Caco-2 (cell line): ENCODE data around the gene TK2. TPM values are rescaled to one million over a fixed set of nuclear protein-coding genes. Genes with fewer than 3 reads are reported as not detected.

Experiments used
- BruUV-seq: library from RNA; stranded (reverse); fragments of 400-500 nt; replicated peaks from 2 replicates; lab custom pipeline; 2021; lab: Mats Ljungman, UMichigan
- CTCF ChIA-PET: fragments of 300-600 bp; sonication (Branson Sonifier 250); formaldehyde crosslinking; loops from one replicate; lab custom pipeline; 2022; ENCODE audit warnings: antibody characterized with exemption; lab: Charles Lee
- POLR2A ChIA-PET: fragments of 300-600 bp; sonication (Branson Sonifier 250); formaldehyde crosslinking; loops from one replicate; lab custom pipeline; 2022; ENCODE audit warnings: antibody characterized with exemption; lab: Charles Lee
- DNase-seq, 2 experiments: peaks; one replicate each; pipeline versions ENCODE4 v3.0.0 to v3.0.0-alpha.2; 2020 to 2022
- H3K27me3 ChIP-seq: replicated peaks from 2 replicates; pipeline ENCODE4 v1.6.0; 2011; ENCODE audit warnings: low read length; ENCODE audit not compliant: control insufficient read depth, insufficient read depth
- H3K36me3 ChIP-seq: 2 replicates; pipeline ENCODE4 v1.5.1; 2011; ENCODE audit warnings: low read length; ENCODE audit not compliant: control insufficient read depth, insufficient read depth
- H3K4me1 ChIP-seq: fragments of 250-450 bp; sonication (Bioruptor Pico); 2 replicates; pipeline ENCODE4 v1.5.1; 2020; ENCODE audit warnings: mild to moderate bottlenecking
- H3K4me3 ChIP-seq: 2 replicates; pipeline ENCODE4 v1.5.1; 2011; ENCODE audit warnings: low read depth, mild to moderate bottlenecking, control low read depth, low read length
- H3K9me3 ChIP-seq: fragments of 250-450 bp; sonication (Bioruptor Pico); 2 replicates; pipeline ENCODE4 v1.5.1; 2020; ENCODE audit warnings: mild to moderate bottlenecking, moderate library complexity
- H3K27ac Mint-ChIP-seq: one replicate; pipeline ENCODE4 v1.8.0; 2022; ENCODE audit warnings: mixed read lengths; ENCODE audit not compliant: unreplicated experiment
- H3K27me3 Mint-ChIP-seq: one replicate; pipeline ENCODE4 v1.8.0; 2022; ENCODE audit warnings: mixed read lengths; ENCODE audit not compliant: insufficient read depth, unreplicated experiment
- H3K36me3 Mint-ChIP-seq: one replicate; pipeline ENCODE4 v1.8.0; 2022; ENCODE audit warnings: mild to moderate bottlenecking, mixed read lengths; ENCODE audit not compliant: insufficient read depth, unreplicated experiment
- H3K4me1 Mint-ChIP-seq: one replicate; pipeline ENCODE4 v1.8.0; 2022; ENCODE audit warnings: low read depth, mixed read lengths; ENCODE audit not compliant: unreplicated experiment
- H3K4me3 Mint-ChIP-seq: one replicate; pipeline ENCODE4 v1.8.0; 2022; ENCODE audit warnings: mild to moderate bottlenecking, moderate library complexity, mixed read lengths; ENCODE audit not compliant: unreplicated experiment
- H3K9me3 Mint-ChIP-seq: one replicate; pipeline ENCODE4 v1.8.0; 2022; ENCODE audit warnings: mixed read lengths; ENCODE audit not compliant: unreplicated experiment
- intact Hi-C: fragments of 100-400 bp; cut with micrococcal nuclease; formaldehyde crosslinking; loops from one replicate; pipeline ENCODE4 v1.10.0; 2022; ENCODE audit not compliant: unreplicated experiment
- total RNA-seq: library from RNA; stranded (reverse); gene quantifications from 2 replicates; pipeline ENCODE4 v1.2.3, GENCODE V29; 2022
- TF ChIP-seq, protein P1 (sequence below), 2 experiments: fragments of 200-600 bp in 1 of 2; IDR thresholded peaks; 1 replicate in 1 of 2; 2 replicates in 1 of 2; pipeline versions ENCODE4 v1.5.1 to v1.8.0; 2011 to 2022; ENCODE audit warnings: antibody characterized with exemption in 1 of 2, control low read depth in 1 of 2, inconsistent platforms in 1 of 2, low read depth in 1 of 2, low read length in 1 of 2, mild to moderate bottlenecking in 1 of 2, moderate library complexity in 1 of 2; ENCODE audit not compliant: insufficient read depth in 1 of 2, severe bottlenecking in 1 of 2, unreplicated experiment in 1 of 2

Gene TK2
- total RNA-seq, 1 experiment from 2014 or later = 18.2 TPM

DNA sequence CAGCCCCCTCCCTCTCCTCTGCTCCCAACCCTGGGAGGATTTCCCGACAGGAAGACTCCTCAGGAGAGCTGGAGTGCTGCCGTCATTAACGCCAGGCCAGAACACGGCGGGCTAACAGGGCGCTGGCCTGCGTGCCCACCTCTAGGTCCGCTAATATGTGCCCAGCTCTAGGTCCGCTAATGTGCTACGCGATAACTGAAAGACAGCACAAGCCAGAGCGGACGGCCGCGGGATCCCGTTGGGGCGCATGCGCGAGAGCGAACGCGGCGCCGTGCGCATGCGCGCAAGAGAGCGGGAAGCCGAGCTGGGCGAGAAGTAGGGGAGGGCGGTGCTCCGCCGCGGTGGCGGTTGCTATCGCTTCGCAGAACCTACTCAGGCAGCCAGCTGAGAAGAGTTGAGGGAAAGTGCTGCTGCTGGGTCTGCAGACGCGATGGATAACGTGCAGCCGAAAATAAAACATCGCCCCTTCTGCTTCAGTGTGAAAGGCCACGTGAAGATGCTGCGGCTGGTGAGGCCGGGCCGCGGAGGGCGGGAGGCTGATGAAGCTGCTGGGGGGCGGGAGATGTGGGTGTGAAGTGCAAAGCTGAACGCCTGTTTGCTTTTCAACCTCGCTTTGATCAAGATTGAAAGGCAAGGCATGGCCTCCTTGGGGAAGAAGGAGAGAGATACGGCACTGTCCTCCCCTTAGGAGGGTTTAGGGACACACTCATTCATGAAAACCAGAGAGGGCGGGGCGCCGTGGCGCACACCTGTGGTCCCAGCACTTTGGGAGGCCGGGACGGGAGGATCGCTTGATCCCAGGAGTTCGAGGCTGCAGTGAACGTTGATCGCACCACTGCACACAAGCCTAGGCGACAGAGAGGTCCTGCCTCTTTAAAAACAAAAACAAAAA is 2.6 kb upstream of the TK2 start, which contains the start of gene CKLF:
Gene CKLF (plus strand): TSS at position 291 of the 892 bp plus-strand sequence. CDS start 140 bp downstream, at position 431.
- H3K36me3 ChIP-seq = no peaks in the 10 kb centered on the region
- Mint-ChIP-seq H3K4me1 (peaks cover 47% of the 10 kb centered on the region), H3K36me3 (peaks cover 36% of the 10 kb centered on the region), H3K27me3 (no peaks in the 10 kb centered on the region), H3K4me3 (peak within 1 kb of the TSS; percentile 87), H3K9me3 (no peaks in the 10 kb centered on the region), H3K27ac (peak within 1 kb of the TSS; percentile 81)
- TSS peak; percentile 52 for BruUV-seq
- CTCF ChIA-PET = interaction anchor here (0.6 to 1.3 kb wide), 5 partner anchors 16 to 109 kb away, joined by 3 to 7 read pairs (median 3); no protein-coding TSS in a partner anchor
- H3K4me3 ChIP-seq = peak within 1 kb of the TSS; percentile 73
- intact Hi-C loops = loop anchor here (1.0 to 5.0 kb wide), 2 partner anchors 36 to 50 kb away; partner anchors contain the start of gene CMTM3
- no peaks in the 10 kb centered on the region for H3K27me3 ChIP-seq
- no peaks in the 10 kb centered on the region for H3K9me3 ChIP-seq
- TF ChIP-seq, protein P1, sequence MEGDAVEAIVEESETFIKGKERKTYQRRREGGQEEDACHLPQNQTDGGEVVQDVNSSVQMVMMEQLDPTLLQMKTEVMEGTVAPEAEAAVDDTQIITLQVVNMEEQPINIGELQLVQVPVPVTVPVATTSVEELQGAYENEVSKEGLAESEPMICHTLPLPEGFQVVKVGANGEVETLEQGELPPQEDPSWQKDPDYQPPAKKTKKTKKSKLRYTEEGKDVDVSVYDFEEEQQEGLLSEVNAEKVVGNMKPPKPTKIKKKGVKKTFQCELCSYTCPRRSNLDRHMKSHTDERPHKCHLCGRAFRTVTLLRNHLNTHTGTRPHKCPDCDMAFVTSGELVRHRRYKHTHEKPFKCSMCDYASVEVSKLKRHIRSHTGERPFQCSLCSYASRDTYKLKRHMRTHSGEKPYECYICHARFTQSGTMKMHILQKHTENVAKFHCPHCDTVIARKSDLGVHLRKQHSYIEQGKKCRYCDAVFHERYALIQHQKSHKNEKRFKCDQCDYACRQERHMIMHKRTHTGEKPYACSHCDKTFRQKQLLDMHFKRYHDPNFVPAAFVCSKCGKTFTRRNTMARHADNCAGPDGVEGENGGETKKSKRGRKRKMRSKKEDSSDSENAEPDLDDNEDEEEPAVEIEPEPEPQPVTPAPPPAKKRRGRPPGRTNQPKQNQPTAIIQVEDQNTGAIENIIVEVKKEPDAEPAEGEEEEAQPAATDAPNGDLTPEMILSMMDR (IDR thresholded peaks at IDR 0.05; ENCODE audit: insufficient read depth in 1 of 2, low read depth in 1 of 2, low read length in 1 of 2, severe bottlenecking in 1 of 2, unreplicated experiment in 1 of 2) = no peak
- POLR2A ChIA-PET = no interaction called here
- peaks cover 28% of the 10 kb centered on the region for H3K4me1 ChIP-seq
- peak; percentile 90 to 96 for DNase-seq

GRCh38 chr16:66551788-66552285 is 1.9 kb upstream of the TK2 start:
- H3K4me3 ChIP-seq = peak overlapping the region; percentile 73
- intact Hi-C loops = loop anchor here (1.0 to 5.0 kb wide), 2 partner anchors 36 to 50 kb away; partner anchors contain the start of gene CMTM3
- POLR2A ChIA-PET = no interaction called here
- peaks cover 36% of the 10 kb centered on the region for H3K36me3 Mint-ChIP-seq
- H3K4me1 ChIP-seq = peaks cover 28% of the 10 kb centered on the region
- no peaks in the 10 kb centered on the region for H3K27me3 Mint-ChIP-seq
- TSS peak; percentile 41 for BruUV-seq
- peak overlapping the region; percentile 81 for H3K27ac Mint-ChIP-seq
- peak overlapping the region; percentile 87 for H3K4me3 Mint-ChIP-seq
- H3K4me1 Mint-ChIP-seq = peaks cover 47% of the 10 kb centered on the region
- DNase-seq = no peak
- H3K9me3 ChIP-seq = no peaks in the 10 kb centered on the region
- CTCF ChIA-PET = interaction anchor here (0.7 to 0.9 kb wide), 2 partner anchors 64 to 108 kb away, joined by 3 to 4 read pairs; no protein-coding TSS in a partner anchor
- H3K36me3 ChIP-seq = no peaks in the 10 kb centered on the region
- H3K9me3 Mint-ChIP-seq = no peaks in the 10 kb centered on the region
- no peaks in the 10 kb centered on the region for H3K27me3 ChIP-seq
- TF ChIP-seq, protein P1 (IDR thresholded peaks at IDR 0.05; ENCODE audit: insufficient read depth in 1 of 2, low read depth in 1 of 2, low read length in 1 of 2, severe bottlenecking in 1 of 2, unreplicated experiment in 1 of 2) = no peak

DNA sequence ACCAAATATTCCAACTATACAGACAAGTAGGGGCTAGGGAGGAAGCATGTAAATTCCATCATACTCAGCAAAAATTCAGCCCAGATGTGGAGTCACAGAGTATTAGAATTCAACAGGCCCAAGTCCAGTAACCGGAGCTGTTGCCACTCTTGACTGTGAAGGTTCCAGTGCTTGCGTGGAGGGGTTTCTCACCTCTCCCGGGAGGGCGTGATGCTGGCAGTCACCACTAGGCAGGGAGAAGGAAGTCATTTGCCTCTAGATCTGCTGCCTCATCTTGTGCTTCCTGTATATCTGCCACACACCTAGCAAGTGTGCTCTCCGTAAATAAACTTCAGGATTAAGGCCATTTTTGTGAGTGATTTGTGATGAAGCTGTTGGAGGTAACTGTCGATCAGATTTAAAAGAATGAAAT is 1.4 kb upstream of the TK2 start:
- Histone ChIP-seq H3K4me3 (no peak overlapping the region), H3K27me3 (no peaks in the 10 kb centered on the region), H3K36me3 (no peaks in the 10 kb centered on the region), H3K9me3 (no peaks in the 10 kb centered on the region), H3K4me1 (peaks cover 28% of the 10 kb centered on the region)
- TF ChIP-seq, protein P1 (IDR thresholded peaks at IDR 0.05; ENCODE audit: insufficient read depth in 1 of 2, low read depth in 1 of 2, low read length in 1 of 2, severe bottlenecking in 1 of 2, unreplicated experiment in 1 of 2) = peak; percentile 36 to 49
- H3K36me3 Mint-ChIP-seq = peaks cover 36% of the 10 kb centered on the region
- peak overlapping the region; percentile 87 for H3K4me3 Mint-ChIP-seq
- CTCF ChIA-PET = interaction anchor here (0.7 to 0.9 kb wide), 2 partner anchors 9 to 108 kb away, joined by 3 to 4 read pairs; no protein-coding TSS in a partner anchor
- H3K4me1 Mint-ChIP-seq = peaks cover 47% of the 10 kb centered on the region
- H3K9me3 Mint-ChIP-seq = no peaks in the 10 kb centered on the region
- DNase-seq = peak; percentile 78 to 82
- H3K27me3 Mint-ChIP-seq = no peaks in the 10 kb centered on the region
- POLR2A ChIA-PET = no interaction called here
- intact Hi-C loops = loop anchor here (5.0 kb wide), 1 partner anchor 51 kb away; the partner anchor contains the start of gene CMTM3
- BruUV-seq = no TSS peak
- H3K27ac Mint-ChIP-seq = no peak overlapping the region
